ENCODE results near the gene GPER1.

Gene GPER1

DNA sequence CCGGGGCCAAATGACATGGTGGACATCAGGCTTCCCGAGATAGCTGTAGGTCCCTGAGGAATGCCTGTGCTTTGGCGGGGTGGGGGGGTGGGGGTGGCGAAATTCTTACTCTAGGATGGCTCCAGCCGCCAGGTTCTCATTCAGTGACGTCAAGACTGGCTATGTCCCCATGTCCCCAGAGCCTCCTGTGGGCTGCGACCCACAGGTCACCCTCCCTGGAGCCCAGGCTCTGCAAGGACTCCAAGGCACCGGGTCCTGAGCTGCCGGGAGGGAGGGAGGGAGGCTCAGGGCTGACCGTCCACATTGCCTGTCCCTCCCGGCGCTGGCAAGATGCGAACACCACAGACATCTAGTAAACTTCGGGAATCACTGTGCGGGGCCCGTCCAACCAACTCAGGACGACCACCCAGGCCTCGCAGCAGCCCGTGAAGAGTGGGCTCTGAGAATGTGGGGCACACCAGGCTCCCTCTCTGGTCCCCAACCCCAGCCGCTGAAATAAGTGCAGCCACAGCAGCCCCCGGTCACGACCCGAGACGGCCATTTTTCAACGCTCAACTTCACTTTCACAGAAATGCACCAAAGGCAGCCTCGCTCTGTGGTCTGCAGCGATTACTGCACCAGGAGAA is 31.0 kb upstream of the GPER1 start:
- TF ChIP-seq, protein P1, sequence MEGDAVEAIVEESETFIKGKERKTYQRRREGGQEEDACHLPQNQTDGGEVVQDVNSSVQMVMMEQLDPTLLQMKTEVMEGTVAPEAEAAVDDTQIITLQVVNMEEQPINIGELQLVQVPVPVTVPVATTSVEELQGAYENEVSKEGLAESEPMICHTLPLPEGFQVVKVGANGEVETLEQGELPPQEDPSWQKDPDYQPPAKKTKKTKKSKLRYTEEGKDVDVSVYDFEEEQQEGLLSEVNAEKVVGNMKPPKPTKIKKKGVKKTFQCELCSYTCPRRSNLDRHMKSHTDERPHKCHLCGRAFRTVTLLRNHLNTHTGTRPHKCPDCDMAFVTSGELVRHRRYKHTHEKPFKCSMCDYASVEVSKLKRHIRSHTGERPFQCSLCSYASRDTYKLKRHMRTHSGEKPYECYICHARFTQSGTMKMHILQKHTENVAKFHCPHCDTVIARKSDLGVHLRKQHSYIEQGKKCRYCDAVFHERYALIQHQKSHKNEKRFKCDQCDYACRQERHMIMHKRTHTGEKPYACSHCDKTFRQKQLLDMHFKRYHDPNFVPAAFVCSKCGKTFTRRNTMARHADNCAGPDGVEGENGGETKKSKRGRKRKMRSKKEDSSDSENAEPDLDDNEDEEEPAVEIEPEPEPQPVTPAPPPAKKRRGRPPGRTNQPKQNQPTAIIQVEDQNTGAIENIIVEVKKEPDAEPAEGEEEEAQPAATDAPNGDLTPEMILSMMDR (conservative IDR thresholded peaks at IDR 0.05) = no peak
- no peak overlapping the region for H3K27ac ChIP-seq

DNA sequence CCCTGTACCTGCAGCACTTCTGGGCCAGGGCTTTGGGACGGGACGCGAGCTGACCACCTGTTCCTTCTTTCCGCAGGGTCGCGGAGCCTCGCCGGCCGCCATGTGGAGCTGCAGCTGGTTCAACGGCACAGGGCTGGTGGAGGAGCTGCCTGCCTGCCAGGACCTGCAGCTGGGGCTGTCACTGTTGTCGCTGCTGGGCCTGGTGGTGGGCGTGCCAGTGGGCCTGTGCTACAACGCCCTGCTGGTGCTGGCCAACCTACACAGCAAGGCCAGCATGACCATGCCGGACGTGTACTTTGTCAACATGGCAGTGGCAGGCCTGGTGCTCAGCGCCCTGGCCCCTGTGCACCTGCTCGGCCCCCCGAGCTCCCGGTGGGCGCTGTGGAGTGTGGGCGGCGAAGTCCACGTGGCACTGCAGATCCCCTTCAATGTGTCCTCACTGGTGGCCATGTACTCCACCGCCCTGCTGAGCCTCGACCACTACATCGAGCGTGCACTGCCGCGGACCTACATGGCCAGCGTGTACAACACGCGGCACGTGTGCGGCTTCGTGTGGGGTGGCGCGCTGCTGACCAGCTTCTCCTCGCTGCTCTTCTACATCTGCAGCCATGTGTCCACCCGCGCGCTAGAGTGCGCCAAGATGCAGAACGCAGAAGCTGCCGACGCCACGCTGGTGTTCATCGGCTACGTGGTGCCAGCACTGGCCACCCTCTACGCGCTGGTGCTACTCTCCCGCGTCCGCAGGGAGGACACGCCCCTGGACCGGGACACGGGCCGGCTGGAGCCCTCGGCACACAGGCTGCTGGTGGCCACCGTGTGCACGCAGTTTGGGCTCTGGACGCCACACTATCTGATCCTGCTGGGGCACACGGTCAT is 30.3 kb upstream of the GPER1 start:
- H3K27ac ChIP-seq = no peak overlapping the region
- TF ChIP-seq, protein P1 (conservative IDR thresholded peaks at IDR 0.05) = no peak

DNA sequence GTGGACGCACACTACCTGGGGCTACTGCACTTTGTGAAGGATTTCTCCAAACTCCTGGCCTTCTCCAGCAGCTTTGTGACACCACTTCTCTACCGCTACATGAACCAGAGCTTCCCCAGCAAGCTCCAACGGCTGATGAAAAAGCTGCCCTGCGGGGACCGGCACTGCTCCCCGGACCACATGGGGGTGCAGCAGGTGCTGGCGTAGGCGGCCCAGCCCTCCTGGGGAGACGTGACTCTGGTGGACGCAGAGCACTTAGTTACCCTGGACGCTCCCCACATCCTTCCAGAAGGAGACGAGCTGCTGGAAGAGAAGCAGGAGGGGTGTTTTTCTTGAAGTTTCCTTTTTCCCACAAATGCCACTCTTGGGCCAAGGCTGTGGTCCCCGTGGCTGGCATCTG is 29.6 kb upstream of the GPER1 start:
- TF ChIP-seq, protein P1 (conservative IDR thresholded peaks at IDR 0.05) = no peak
- no peak overlapping the region for H3K27ac ChIP-seq

DNA sequence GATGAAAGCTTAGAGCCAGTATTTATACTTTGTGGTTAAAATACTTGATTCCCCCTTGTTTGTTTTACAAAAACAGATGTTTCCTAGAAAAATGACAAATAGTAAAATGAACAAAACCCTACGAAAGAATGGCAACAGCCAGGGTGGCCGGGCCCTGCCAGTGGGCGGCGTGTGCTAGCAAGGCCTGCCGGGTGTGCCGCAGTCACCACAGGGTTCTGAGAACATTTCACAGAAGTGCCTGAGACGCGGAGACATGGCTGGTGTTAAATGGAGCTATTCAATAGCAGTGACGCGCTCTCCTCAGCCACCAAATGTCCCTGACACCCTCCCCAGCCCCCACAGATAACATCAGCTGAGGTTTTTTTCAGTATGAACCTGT is 29.1 kb upstream of the GPER1 start:
- H3K27ac ChIP-seq = no peak overlapping the region
- TF ChIP-seq, protein P1 (conservative IDR thresholded peaks at IDR 0.05) = no peak

DNA sequence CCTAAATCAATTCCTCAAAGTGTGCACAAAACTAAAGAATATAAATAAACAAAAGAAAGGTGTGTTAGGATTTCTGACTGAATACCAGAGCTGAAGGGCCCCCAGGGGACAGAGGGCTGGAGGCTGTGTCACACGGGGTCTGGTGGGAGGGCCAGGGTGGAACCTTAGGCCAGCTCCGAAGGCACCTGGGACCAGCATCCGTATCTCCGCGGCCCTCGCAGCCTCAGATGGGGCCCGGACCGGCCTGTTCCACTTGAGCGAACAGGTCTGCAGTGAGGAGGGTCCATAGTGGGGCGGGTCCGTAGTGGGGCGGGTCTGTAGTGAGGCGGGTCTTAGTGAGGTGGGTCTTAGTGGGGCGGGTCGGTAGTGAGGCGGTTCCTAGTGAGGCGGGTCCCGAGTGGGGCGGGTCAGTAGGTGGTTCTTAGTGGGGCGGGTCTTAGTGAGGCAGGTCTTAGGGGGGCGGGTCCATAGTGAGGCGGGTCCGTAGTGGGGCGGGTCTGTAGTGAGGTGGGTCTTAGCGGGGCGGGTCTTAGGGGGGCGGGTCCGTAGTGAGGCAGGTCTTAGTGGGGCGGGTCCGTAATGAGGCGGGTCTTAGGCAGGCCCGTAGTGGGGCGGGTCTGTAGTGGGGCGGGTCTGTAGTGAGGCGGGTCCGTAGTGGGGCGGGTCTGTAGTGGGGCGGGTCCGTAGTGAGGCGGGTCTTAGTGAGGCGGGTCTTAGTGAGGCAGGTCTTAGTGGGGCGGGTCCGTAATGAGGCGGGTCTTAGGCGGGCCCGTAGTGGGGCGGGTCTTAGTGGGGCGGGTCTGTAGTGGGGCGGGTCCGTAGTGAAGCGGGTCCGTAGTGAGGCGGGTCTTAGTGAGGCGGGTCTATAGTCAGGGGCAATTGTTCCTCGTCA is 28.5 kb upstream of the GPER1 start:
- H3K27ac ChIP-seq = no peak overlapping the region
- TF ChIP-seq, protein P1 (conservative IDR thresholded peaks at IDR 0.05) = no peak

DNA sequence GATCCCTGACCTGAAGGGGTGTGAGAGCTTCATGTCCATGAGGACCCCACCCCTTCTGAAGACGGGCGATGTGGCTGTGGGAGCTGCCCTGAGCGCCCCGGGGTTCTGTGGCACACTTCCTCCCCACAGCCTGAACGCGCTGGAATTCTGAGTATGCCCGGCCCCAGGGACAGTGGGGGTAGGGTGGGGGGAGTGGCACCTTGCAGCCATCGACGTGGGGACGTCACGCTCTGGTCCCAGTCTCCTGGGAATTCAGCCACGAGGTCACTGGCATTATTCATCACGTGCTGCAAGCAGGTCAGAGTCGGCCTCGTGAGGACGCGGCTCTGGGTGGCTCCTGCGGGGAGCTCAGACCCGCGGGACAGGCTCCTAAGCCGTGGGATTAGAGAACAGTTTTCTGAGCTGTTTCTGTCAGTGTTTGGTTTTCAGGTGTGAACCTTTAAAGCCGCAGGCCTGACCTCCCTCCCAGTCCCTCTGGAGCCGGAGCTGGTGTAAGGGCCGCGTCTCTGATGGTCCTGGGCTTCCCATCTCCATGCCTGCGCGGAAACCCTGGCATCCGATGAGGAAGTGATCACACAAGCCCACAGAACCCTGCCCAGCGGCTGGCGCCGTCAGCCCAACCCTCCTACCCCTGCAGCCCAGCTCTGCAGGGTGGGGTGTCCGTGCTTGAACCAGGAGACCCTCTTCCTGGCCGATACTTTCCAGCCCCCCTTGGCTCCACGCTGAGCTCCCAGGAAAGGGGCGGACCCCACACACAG is 27.4 kb upstream of the GPER1 start:
- H3K27ac ChIP-seq = no peak overlapping the region
- TF ChIP-seq, protein P1 (conservative IDR thresholded peaks at IDR 0.05) = no peak

All from VCaP (cell line).